H9 (cell line): ENCODE data around the gene NR1D1. TPM values are rescaled to one million over a fixed set of nuclear protein-coding genes. Genes with fewer than 3 reads are reported as not detected.

ENCODE experiments used
- DNase-seq: peaks from one replicate; pipeline ENCODE4 v3.0.0-alpha.2; 2017
- H2AFZ ChIP-seq: one replicate; pipeline ENCODE4 v1.6.1; 2013; ENCODE audit warnings: mild to moderate bottlenecking, low read length, control low read depth, moderate library complexity
- H2AK5ac ChIP-seq: 2 replicates; pipeline ENCODE4 v1.6.1; 2013; ENCODE audit warnings: low read length, control low read depth, mixed read lengths; ENCODE audit not compliant: insufficient read length
- H2BK120ac ChIP-seq: one replicate; pipeline ENCODE4 v1.6.1; 2013; ENCODE audit warnings: low read depth, mild to moderate bottlenecking, low read length, control low read depth, inconsistent platforms; ENCODE audit not compliant: poor library complexity, severe bottlenecking
- H2BK12ac ChIP-seq: 2 replicates; pipeline ENCODE4 v1.6.1; 2013; ENCODE audit warnings: low read length, control low read depth, mixed read lengths, low read depth; ENCODE audit not compliant: insufficient read length
- H2BK15ac ChIP-seq: 2 replicates; pipeline ENCODE4 v1.6.1; 2013; ENCODE audit warnings: low read depth, low read length, control low read depth
- H2BK20ac ChIP-seq: one replicate; pipeline ENCODE4 v1.6.1; 2013; ENCODE audit warnings: low read depth, mild to moderate bottlenecking, low read length, control low read depth, inconsistent platforms; ENCODE audit not compliant: poor library complexity, severe bottlenecking
- H2BK5ac ChIP-seq: 2 replicates; pipeline ENCODE4 v1.6.1; 2013; ENCODE audit warnings: low read length, control low read depth, mixed read lengths; ENCODE audit not compliant: insufficient read length
- H3K14ac ChIP-seq: 2 replicates; pipeline ENCODE4 v1.6.1; 2013; ENCODE audit warnings: low read length, control low read depth; ENCODE audit not compliant: insufficient read depth
- H3K18ac ChIP-seq: 2 replicates; pipeline ENCODE4 v1.6.1; 2013; ENCODE audit warnings: low read depth, mild to moderate bottlenecking, mixed read lengths, low read length, control low read depth; ENCODE audit not compliant: insufficient read length
- H3K23ac ChIP-seq: 2 replicates; pipeline ENCODE4 v1.6.1; 2013; ENCODE audit warnings: low read length, control low read depth, mixed read lengths, low read depth; ENCODE audit not compliant: insufficient read length
- H3K23me2 ChIP-seq: 2 replicates; pipeline ENCODE4 v1.6.1; 2013; ENCODE audit warnings: low read depth, mild to moderate bottlenecking, mixed read lengths, low read length, control low read depth; ENCODE audit not compliant: insufficient read length, poor library complexity, severe bottlenecking
- H3K27ac ChIP-seq: 2 replicates; pipeline ENCODE4 v1.5.1; 2013; ENCODE audit warnings: low read length, control low read depth, mixed read lengths, low read depth; ENCODE audit not compliant: insufficient read length
- H3K27me3 ChIP-seq: 2 replicates; pipeline ENCODE4 v1.6.1; 2013; ENCODE audit warnings: low read length, control low read depth, inconsistent platforms; ENCODE audit not compliant: insufficient read depth
- H3K4ac ChIP-seq: 2 replicates; pipeline ENCODE4 v1.6.1; 2013; ENCODE audit warnings: low read depth, mild to moderate bottlenecking, control low read depth, inconsistent platforms, low read length, moderate library complexity
- H3K4me1 ChIP-seq: 2 replicates; pipeline ENCODE4 v1.6.1; 2013; ENCODE audit warnings: low read length, control low read depth, inconsistent platforms; ENCODE audit not compliant: insufficient read depth
- H3K4me2 ChIP-seq: 2 replicates; pipeline ENCODE4 v1.6.1; 2013; ENCODE audit warnings: low read length, control low read depth, mixed read lengths; ENCODE audit not compliant: insufficient read length, insufficient read depth
- H3K56ac ChIP-seq: 2 replicates; pipeline ENCODE4 v1.6.1; 2013; ENCODE audit warnings: low read depth, mild to moderate bottlenecking, mixed read lengths, low read length, control low read depth; ENCODE audit not compliant: insufficient read length
- H3K79me1 ChIP-seq: 2 replicates; pipeline ENCODE4 v1.6.1; 2013; ENCODE audit warnings: low read depth, mild to moderate bottlenecking, moderate library complexity, low read length, control low read depth, inconsistent platforms; ENCODE audit not compliant: insufficient read depth, poor library complexity, severe bottlenecking
- H3K79me2 ChIP-seq: 2 replicates; pipeline ENCODE4 v1.6.1; 2013; ENCODE audit warnings: low read length, control low read depth, inconsistent platforms; ENCODE audit not compliant: insufficient read depth
- H3K9ac ChIP-seq: 2 replicates; pipeline ENCODE4 v1.6.1; 2013; ENCODE audit warnings: low read length, control low read depth, mixed read lengths; ENCODE audit not compliant: insufficient read length; ENCODE audit errors: extremely low read depth
- H3K9me3 ChIP-seq: one replicate; pipeline ENCODE4 v1.6.1; 2013; ENCODE audit warnings: low read depth, low read length, inconsistent platforms; ENCODE audit not compliant: control insufficient read depth
- H3T11ph ChIP-seq: one replicate; pipeline ENCODE4 v1.6.1; 2013; ENCODE audit warnings: mild to moderate bottlenecking, low read length, control low read depth, inconsistent platforms
- H4K20me1 ChIP-seq: one replicate; pipeline ENCODE4 v1.6.1; 2013; ENCODE audit not compliant: control insufficient read depth, insufficient read length, insufficient read depth
- H4K5ac ChIP-seq: 2 replicates; pipeline ENCODE4 v1.6.1; 2013; ENCODE audit warnings: low read depth, mild to moderate bottlenecking, mixed read lengths, low read length, control low read depth; ENCODE audit not compliant: insufficient read length
- H4K8ac ChIP-seq: replicated peaks from 2 replicates; pipeline ENCODE4 v1.6.1; 2013; ENCODE audit warnings: low read length, control low read depth, mixed read lengths, low read depth; ENCODE audit not compliant: insufficient read length
- H4K91ac ChIP-seq: 2 replicates; pipeline ENCODE4 v1.6.1; 2013; ENCODE audit warnings: low read depth, mild to moderate bottlenecking, moderate library complexity, mixed read lengths, low read length, control low read depth; ENCODE audit not compliant: insufficient read length
- H3K27ac Mint-ChIP-seq, 3 experiments: 2 replicates in 2 of 3; 3 replicates in 1 of 3; pipeline ENCODE4 v1.8.0; 2020 to 2021; ENCODE audit warnings: mixed read lengths in 3 of 3, mild to moderate bottlenecking in 1 of 3, moderate library complexity in 1 of 3
- H3K27me3 Mint-ChIP-seq: 2 replicates; pipeline ENCODE4 v1.8.0; 2021; ENCODE audit warnings: low read depth, mild to moderate bottlenecking, moderate library complexity, mixed read lengths
- H3K36me3 Mint-ChIP-seq, 3 experiments: 2 replicates in 2 of 3; 3 replicates in 1 of 3; pipeline ENCODE4 v1.8.0; 2020 to 2021; ENCODE audit warnings: low read depth in 3 of 3, mixed read lengths in 3 of 3; ENCODE audit not compliant: insufficient read depth in 1 of 3
- H3K4me1 Mint-ChIP-seq, 2 experiments: 2 replicates each; pipeline ENCODE4 v1.8.0; 2020; ENCODE audit warnings: mixed read lengths in 2 of 2
- H3K4me3 Mint-ChIP-seq, 2 experiments: 2 replicates in 1 of 2; 3 replicates in 1 of 2; pipeline ENCODE4 v1.8.0; 2020 to 2021; ENCODE audit warnings: mild to moderate bottlenecking in 2 of 2, mixed read lengths in 2 of 2, moderate library complexity in 1 of 2
- H3K9me3 Mint-ChIP-seq, 2 experiments: 2 replicates in 1 of 2; 3 replicates in 1 of 2; pipeline ENCODE4 v1.8.0; 2020; ENCODE audit warnings: mild to moderate bottlenecking in 2 of 2, mixed read lengths in 2 of 2, moderate library complexity in 1 of 2
- WGBS: extraction: QIAGEN DNeasy Blood & Tissue Kit; methylation state at CpG from one replicate; pipeline ENCODE4 v1.1.7; 2013; ENCODE audit warnings: missing lambda C conversion rate, low lambda C conversion rate, mixed read lengths; ENCODE audit not compliant: insufficient read length; ENCODE audit errors: extremely low coverage; 5-methylcytosine and 5-hydroxymethylcytosine counted together
- total RNA-seq: library from RNA; stranded (reverse); gene quantifications from 2 replicates; pipeline ENCODE4 v1.2.1, GENCODE V29; 2021
- TF ChIP-seq, protein P1 (sequence below): fragments of 200-600 bp; sonication (generic); conservative IDR thresholded peaks from 3 replicates; pipeline ENCODE4 v1.8.0; 2021; ENCODE audit warnings: antibody characterized with exemption, mild to moderate bottlenecking

The NR1D1 gene
- total RNA-seq, 1 experiment from 2014 or later: 8.6 TPM

DNA sequence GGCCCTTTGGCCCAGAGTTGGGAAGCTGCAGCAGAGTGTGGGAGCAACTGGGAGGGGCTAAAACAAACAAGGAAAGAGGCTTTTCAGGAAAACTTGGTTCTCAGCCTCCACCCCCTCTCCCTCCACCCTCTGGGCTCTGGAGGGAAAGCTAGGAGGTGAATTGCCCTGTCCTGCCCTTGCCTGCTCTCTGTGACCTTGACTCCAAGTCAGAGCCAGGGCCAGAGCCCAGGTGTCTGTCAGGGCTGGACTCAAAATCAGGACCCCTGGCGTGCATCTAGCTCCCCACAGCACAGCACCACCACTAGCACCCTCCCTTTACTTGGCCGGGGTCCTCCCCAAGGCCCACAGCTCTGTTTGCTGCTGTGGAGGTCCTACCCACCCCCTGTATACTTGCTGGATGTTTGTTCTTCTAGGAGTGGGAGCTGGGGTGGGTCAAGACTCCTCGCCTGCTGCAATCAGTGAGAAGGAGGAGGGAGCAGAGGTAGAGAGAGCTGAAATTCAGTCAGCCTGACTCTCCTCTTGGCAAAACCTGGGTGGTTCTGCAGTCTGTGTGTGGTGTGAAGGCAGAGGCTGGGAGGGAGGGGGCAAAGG lies 2.8 kb upstream of the NR1D1 start:
- H3K27me3 ChIP-seq: peaks cover 10% of the 10 kb centered on the region; the same call in 1 of the 2 replicates
- H3K4me3 Mint-ChIP-seq: no peak overlapping the region; a peak in 3 of 5 replicates
- H3K79me1 ChIP-seq: no peaks in the 10 kb centered on the region
- no peak overlapping the region for H3K23ac ChIP-seq
- no peak overlapping the region for H2AK5ac ChIP-seq
- no peak overlapping the region for H3K18ac ChIP-seq
- no peak overlapping the region for H3K56ac ChIP-seq
- no peaks in the 10 kb centered on the region for H3K9me3 ChIP-seq
- H2BK15ac ChIP-seq: no peak overlapping the region
- H3K4me1 Mint-ChIP-seq: peaks cover 79 to 83% of the 10 kb centered on the region in 2 experiments
- no peak overlapping the region for H3K4ac ChIP-seq
- H3K27ac Mint-ChIP-seq: peak overlapping the region in 2 of 3 experiments; percentile 24 to 88; a peak in 2 of 7 replicates
- peaks cover 0 to 7% of the 10 kb centered on the region in 2 experiments; a peak in 3 of 5 replicates for H3K9me3 Mint-ChIP-seq
- H3K4me1 ChIP-seq: peaks cover 22% of the 10 kb centered on the region; the same call in 1 of the 2 replicates
- no CpG with 5 or more reads among the region's 3 CpGs for WGBS
- no peak overlapping the region for H3K4me2 ChIP-seq
- no peak overlapping the region for H4K91ac ChIP-seq
- no peaks in the 10 kb centered on the region for H4K20me1 ChIP-seq
- TF ChIP-seq, protein P1, sequence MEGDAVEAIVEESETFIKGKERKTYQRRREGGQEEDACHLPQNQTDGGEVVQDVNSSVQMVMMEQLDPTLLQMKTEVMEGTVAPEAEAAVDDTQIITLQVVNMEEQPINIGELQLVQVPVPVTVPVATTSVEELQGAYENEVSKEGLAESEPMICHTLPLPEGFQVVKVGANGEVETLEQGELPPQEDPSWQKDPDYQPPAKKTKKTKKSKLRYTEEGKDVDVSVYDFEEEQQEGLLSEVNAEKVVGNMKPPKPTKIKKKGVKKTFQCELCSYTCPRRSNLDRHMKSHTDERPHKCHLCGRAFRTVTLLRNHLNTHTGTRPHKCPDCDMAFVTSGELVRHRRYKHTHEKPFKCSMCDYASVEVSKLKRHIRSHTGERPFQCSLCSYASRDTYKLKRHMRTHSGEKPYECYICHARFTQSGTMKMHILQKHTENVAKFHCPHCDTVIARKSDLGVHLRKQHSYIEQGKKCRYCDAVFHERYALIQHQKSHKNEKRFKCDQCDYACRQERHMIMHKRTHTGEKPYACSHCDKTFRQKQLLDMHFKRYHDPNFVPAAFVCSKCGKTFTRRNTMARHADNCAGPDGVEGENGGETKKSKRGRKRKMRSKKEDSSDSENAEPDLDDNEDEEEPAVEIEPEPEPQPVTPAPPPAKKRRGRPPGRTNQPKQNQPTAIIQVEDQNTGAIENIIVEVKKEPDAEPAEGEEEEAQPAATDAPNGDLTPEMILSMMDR: no peak
- H2BK120ac ChIP-seq: no peak overlapping the region
- no peak overlapping the region for H2BK20ac ChIP-seq
- H3K79me2 ChIP-seq: no peaks in the 10 kb centered on the region
- no peak overlapping the region for H2BK5ac ChIP-seq
- H3K14ac ChIP-seq: no peak overlapping the region
- H3K27me3 Mint-ChIP-seq: peaks cover 81% of the 10 kb centered on the region
- no peak overlapping the region for H4K5ac ChIP-seq
- no peak overlapping the region for H3T11ph ChIP-seq
- H4K8ac ChIP-seq: no peak overlapping the region
- no peak overlapping the region for H3K27ac ChIP-seq
- no peak overlapping the region for H3K9ac ChIP-seq
- H3K36me3 Mint-ChIP-seq: peaks cover 0 to 7% (median 4%) of the 10 kb centered on the region in 3 experiments; a peak in 4 of 7 replicates
- peak; percentile 61 for DNase-seq
- H2AFZ ChIP-seq: no peak overlapping the region
- H3K23me2 ChIP-seq: peaks cover 15% of the 10 kb centered on the region
- H2BK12ac ChIP-seq: no peak overlapping the region
